KMS-11 (cell line): ENCODE results near the gene TRAF1.

Source experiments
- H2AFZ ChIP-seq: fragments of 200-600 bp; sonication (generic); 2 replicates; pipeline ENCODE4 v1.6.1; 2016; ENCODE audit warnings: antibody characterized with exemption, mixed run types, low read depth
- H3K27ac ChIP-seq: fragments of 200-600 bp; sonication (generic); 2 replicates; pipeline ENCODE4 v1.6.1; 2016; ENCODE audit warnings: mild to moderate bottlenecking, mixed run types
- H3K27me3 ChIP-seq: fragments of 200-600 bp; sonication (generic); 2 replicates; pipeline ENCODE4 v1.6.1; 2017; ENCODE audit warnings: mild to moderate bottlenecking, low read depth, mixed run types, moderate library complexity; ENCODE audit not compliant: insufficient read depth
- H3K36me3 ChIP-seq: fragments of 200-600 bp; sonication (generic); 2 replicates; pipeline ENCODE4 v1.6.1; 2017; ENCODE audit warnings: mild to moderate bottlenecking, mixed run types; ENCODE audit not compliant: insufficient read depth
- H3K4me1 ChIP-seq: fragments of 200-600 bp; sonication (generic); 2 replicates; pipeline ENCODE4 v1.6.1; 2016; ENCODE audit warnings: mild to moderate bottlenecking, low read depth, mixed run types; ENCODE audit not compliant: poor library complexity, severe bottlenecking
- H3K4me2 ChIP-seq: fragments of 200-600 bp; sonication (generic); 2 replicates; pipeline ENCODE4 v1.7.0; 2016; ENCODE audit warnings: mild to moderate bottlenecking, mixed run types
- H3K4me3 ChIP-seq: fragments of 200-600 bp; sonication (generic); IDR thresholded peaks from 2 replicates; pipeline ENCODE4 v1.6.1; 2017; ENCODE audit warnings: low read depth, low read length, mixed read lengths; ENCODE audit not compliant: insufficient read depth
- H3K79me2 ChIP-seq: fragments of 200-600 bp; sonication (generic); 2 replicates; pipeline ENCODE4 v1.6.1; 2016; ENCODE audit warnings: low read depth, mixed run types; ENCODE audit not compliant: insufficient read depth
- H3K9ac ChIP-seq: fragments of 200-600 bp; sonication (generic); 2 replicates; pipeline ENCODE4 v1.6.1; 2016; ENCODE audit warnings: mild to moderate bottlenecking, mixed run types
- H4K20me1 ChIP-seq: fragments of 200-600 bp; sonication (generic); 2 replicates; pipeline ENCODE4 v1.6.1; 2016; ENCODE audit warnings: mild to moderate bottlenecking, mixed run types; ENCODE audit not compliant: insufficient read depth
- CTCF ChIP-seq: fragments of 200-600 bp; sonication (generic); conservative IDR thresholded peaks from 2 replicates; pipeline ENCODE4 v1.6.1; 2017; ENCODE audit warnings: low read depth, mild to moderate bottlenecking, antibody characterized with exemption, low read length, moderate library complexity, mixed read lengths

The TRAF1 gene

DNA sequence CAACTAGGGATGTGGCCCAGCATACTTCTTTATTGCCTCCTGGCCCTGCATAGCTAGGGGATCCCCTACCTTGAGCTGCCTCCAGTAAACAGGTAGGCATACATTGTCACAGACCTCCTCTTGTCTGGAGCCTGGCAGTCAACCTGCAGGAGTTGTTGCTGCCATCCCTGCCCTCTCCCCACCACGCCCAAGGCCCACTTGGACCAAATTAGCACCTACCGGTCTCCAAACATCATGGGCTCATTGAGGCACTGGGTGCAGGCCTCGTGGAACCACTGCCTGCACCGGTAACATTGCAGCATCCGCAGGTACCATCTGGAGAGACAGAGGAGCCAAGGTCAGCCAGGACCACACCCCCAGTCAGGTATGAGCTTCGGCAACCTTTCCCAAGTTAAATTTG lies 59.9 kb downstream of the TRAF1 start:
- H3K79me2 ChIP-seq = no peaks in the 10 kb centered on the region
- H3K4me2 ChIP-seq = no peak overlapping the region
- peaks cover 32% of the 10 kb centered on the region for H3K4me1 ChIP-seq
- no peak for TF ChIP-seq CTCF
- no peaks in the 10 kb centered on the region for H3K27me3 ChIP-seq
- no peak overlapping the region for H2AFZ ChIP-seq
- H4K20me1 ChIP-seq = no peaks in the 10 kb centered on the region
- H3K9ac ChIP-seq = no peak overlapping the region
- no peaks in the 10 kb centered on the region for H3K36me3 ChIP-seq
- H3K27ac ChIP-seq = no peak overlapping the region
- H3K4me3 ChIP-seq = no peak overlapping the region

DNA sequence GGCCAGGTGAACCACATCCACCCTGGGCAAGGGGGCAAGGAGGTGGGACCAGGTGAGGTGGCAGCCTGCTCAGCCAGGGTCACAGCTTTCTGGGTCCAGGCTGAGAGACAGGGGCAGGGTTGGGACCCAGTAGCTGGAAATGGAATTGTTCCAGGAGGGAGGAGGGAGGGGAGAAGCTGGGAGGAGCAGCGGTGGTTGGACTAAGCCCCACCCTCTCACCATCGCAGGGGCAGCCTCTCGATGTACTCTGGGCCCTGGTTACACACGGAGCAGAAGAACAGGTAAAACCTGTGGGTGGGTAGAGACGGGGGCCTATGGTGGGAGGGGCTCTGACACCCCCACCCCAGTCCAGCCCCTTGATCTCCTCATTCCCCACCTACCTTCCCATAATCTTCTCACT lies 60.8 kb downstream of the TRAF1 start:
- Histone ChIP-seq H3K4me3 (no peak overlapping the region), H2AFZ (no peak overlapping the region), H3K79me2 (no peaks in the 10 kb centered on the region), H3K27me3 (no peaks in the 10 kb centered on the region), H4K20me1 (no peaks in the 10 kb centered on the region), H3K9ac (no peak overlapping the region), H3K36me3 (no peaks in the 10 kb centered on the region), H3K4me1 (peaks cover 23% of the 10 kb centered on the region), H3K27ac (no peak overlapping the region), H3K4me2 (no peak overlapping the region)
- no peak for TF ChIP-seq CTCF

GRCh38 chr9:120865176-120865575 lies 61.4 kb downstream of the TRAF1 start:
- no peak overlapping the region for H3K27ac ChIP-seq
- no peak for TF ChIP-seq CTCF
- no peaks in the 10 kb centered on the region for H3K27me3 ChIP-seq
- H3K4me1 ChIP-seq = peaks cover 22% of the 10 kb centered on the region
- no peaks in the 10 kb centered on the region for H3K79me2 ChIP-seq
- no peak overlapping the region for H3K9ac ChIP-seq
- no peak overlapping the region for H2AFZ ChIP-seq
- no peak overlapping the region for H3K4me2 ChIP-seq
- H4K20me1 ChIP-seq = no peaks in the 10 kb centered on the region
- no peak overlapping the region for H3K4me3 ChIP-seq
- no peaks in the 10 kb centered on the region for H3K36me3 ChIP-seq

- H2AFZ ChIP-seq = no peak overlapping the region
- no peak overlapping the region for H3K9ac ChIP-seq
- no peaks in the 10 kb centered on the region for H4K20me1 ChIP-seq
- H3K79me2 ChIP-seq = no peaks in the 10 kb centered on the region
- no peak overlapping the region for H3K4me2 ChIP-seq
- H3K36me3 ChIP-seq = no peaks in the 10 kb centered on the region
- no peak for TF ChIP-seq CTCF
- H3K4me1 ChIP-seq = peaks cover 19% of the 10 kb centered on the region
- no peak overlapping the region for H3K4me3 ChIP-seq
- no peak overlapping the region for H3K27ac ChIP-seq
- no peaks in the 10 kb centered on the region for H3K27me3 ChIP-seq
Observed at GRCh38 chr9:120864719-120865118, 61.9 kb downstream of the TRAF1 start.

DNA sequence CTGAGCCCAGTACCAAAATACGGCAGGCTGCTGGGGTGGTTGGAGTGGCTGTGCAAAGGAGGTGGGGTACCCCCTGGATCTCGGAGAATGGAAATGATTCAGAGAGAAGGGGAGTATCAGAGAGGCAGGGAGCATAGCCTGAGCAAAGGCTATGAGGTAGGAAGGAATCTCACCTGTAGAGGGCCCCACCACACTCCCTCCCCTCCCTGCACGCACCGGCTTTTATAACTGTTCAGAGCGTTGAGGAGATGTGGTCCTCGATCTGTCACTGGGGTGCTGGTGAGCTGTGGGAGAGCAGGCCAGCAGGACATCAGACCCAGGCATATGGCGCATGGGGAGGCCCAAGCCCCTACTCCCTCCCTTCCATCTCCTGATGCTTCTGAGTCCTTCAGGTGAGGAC lies 62.8 kb downstream of the TRAF1 start:
- no peaks in the 10 kb centered on the region for H3K27me3 ChIP-seq
- no peak overlapping the region for H3K27ac ChIP-seq
- no peak overlapping the region for H3K4me2 ChIP-seq
- no peaks in the 10 kb centered on the region for H3K36me3 ChIP-seq
- no peak overlapping the region for H2AFZ ChIP-seq
- no peak for TF ChIP-seq CTCF
- no peaks in the 10 kb centered on the region for H4K20me1 ChIP-seq
- H3K4me1 ChIP-seq = peaks cover 11% of the 10 kb centered on the region
- H3K4me3 ChIP-seq = no peak overlapping the region
- H3K9ac ChIP-seq = no peak overlapping the region
- H3K79me2 ChIP-seq = no peaks in the 10 kb centered on the region
